ENCODE data around the gene LIAS.

LIAS gene

GRCh38 chr4:39516407-39516966, 57.6 kb downstream of the LIAS start:
- CTCF ChIA-PET = interaction anchor here (0.9 kb wide), 1 partner anchor 14 kb away, joined by 3 read pairs; no protein-coding TSS in a partner anchor

DNA sequence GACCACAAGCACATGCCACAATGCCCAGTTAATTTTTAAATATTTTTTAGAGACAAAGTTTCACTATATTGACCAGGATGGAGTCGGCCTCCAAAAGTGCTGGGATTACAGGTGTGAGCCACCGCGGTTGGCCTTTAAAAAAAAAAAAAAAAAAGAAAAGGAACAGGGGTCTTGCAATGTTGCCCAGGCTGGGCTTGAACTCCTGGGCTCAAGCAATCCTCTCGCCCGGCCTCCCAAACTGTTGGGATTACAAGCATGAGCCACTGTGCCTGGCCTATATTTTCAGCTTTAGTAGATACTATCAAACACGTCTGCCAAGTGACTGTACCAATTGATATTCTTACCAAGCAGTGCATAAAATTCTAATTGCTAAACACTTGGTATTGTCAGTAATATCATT, 59.6 kb downstream of the LIAS start:
- TF ChIP-seq, protein P1, sequence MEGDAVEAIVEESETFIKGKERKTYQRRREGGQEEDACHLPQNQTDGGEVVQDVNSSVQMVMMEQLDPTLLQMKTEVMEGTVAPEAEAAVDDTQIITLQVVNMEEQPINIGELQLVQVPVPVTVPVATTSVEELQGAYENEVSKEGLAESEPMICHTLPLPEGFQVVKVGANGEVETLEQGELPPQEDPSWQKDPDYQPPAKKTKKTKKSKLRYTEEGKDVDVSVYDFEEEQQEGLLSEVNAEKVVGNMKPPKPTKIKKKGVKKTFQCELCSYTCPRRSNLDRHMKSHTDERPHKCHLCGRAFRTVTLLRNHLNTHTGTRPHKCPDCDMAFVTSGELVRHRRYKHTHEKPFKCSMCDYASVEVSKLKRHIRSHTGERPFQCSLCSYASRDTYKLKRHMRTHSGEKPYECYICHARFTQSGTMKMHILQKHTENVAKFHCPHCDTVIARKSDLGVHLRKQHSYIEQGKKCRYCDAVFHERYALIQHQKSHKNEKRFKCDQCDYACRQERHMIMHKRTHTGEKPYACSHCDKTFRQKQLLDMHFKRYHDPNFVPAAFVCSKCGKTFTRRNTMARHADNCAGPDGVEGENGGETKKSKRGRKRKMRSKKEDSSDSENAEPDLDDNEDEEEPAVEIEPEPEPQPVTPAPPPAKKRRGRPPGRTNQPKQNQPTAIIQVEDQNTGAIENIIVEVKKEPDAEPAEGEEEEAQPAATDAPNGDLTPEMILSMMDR (IDR thresholded peaks at IDR 0.05; ENCODE audit: insufficient read depth, low read length, missing control alignments) = no peak
- ChIA-PET CTCF (no interaction called here), POLR2A (no interaction called here)
- no peak for DNase-seq (ENCODE audit: low read depth, low spot score)
- H3K4me3 ChIP-seq (ENCODE audit: low read depth, low read length) = no peak overlapping the region

More at GRCh38 chr4:39516407-39516966, 57.6 kb downstream of the LIAS start:
- POLR2A ChIA-PET = interaction anchor here (0.6 kb wide), 1 partner anchor 11 kb away, joined by 3 read pairs; the partner anchor contains the start of gene UGDH
- TF ChIP-seq, protein P1 (IDR thresholded peaks at IDR 0.05; ENCODE audit: insufficient read depth, low read length, missing control alignments) = no peak
- no peak overlapping the region for H3K4me3 ChIP-seq (ENCODE audit: low read depth, low read length)
- DNase-seq (ENCODE audit: low read depth, low spot score) = no peak

DNA sequence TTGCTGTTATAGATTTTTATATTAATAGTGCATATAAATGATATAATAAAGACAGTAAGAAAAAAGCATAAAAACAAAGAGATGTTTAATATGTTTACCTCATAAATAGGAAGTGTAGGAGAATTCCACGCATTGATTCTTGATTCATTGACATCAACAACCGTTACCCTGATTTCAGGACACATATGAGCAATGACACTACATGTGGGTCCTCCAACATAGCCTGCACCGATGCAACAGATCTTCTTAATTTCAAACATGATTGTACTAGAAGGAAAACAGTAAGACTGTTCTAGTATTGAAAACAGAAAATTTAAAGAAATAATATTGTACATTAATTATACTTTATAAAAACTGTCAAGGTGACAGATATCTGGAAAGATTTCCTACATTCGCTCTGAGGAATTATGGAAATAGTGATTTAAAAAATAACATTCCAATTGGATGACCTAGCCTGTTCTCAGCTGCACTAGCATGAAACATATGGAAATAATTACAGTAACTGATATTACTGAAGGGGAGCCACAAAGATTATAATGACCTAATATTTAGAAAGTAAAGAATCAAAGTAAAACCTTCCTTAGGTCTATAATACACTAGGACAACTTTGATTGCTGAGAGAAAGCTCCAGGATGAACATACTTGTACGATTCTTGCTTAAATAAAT, 62.5 kb downstream of the LIAS start:
- TF ChIP-seq, protein P1 (IDR thresholded peaks at IDR 0.05; ENCODE audit: insufficient read depth, low read length, missing control alignments) = no peak
- POLR2A ChIA-PET = no interaction called here
- peak overlapping the region; percentile 21; the same call in 1 of the 2 replicates for H3K4me3 ChIP-seq (ENCODE audit: low read depth, low read length)
- CTCF ChIA-PET = interaction anchor here (0.5 to 2.0 kb wide), 5 partner anchors 12 to 185 kb away, joined by 3 to 8 read pairs (median 3); no protein-coding TSS in a partner anchor
- DNase-seq (ENCODE audit: low read depth, low spot score) = no peak

GRCh38 chr4:39522068-39522467, 63.2 kb downstream of the LIAS start:
- ChIA-PET CTCF (interaction anchor here (0.5 to 1.3 kb wide), 5 partner anchors 14 to 184 kb away, joined by 3 read pairs; no protein-coding TSS in a partner anchor), POLR2A (no interaction called here)
- no peak overlapping the region; the same call in 1 of the 2 replicates for H3K4me3 ChIP-seq (ENCODE audit: low read depth, low read length)

GRCh38 chr4:39524161-39524957, 65.5 kb downstream of the LIAS start:
- ChIA-PET CTCF (interaction anchor here (1.0 to 5.0 kb wide), 4 partner anchors 12 to 454 kb away, joined by 3 to 21 read pairs (median 6); partner anchors contain the start of gene PDS5A), POLR2A (interaction anchor here (0.6 to 3.7 kb wide), 3 partner anchors 18 to 114 kb away, joined by 3 to 87 read pairs (median 4); partner anchors contain the start of gene SMIM14)
- H3K4me3 ChIP-seq (ENCODE audit: low read depth, low read length) = peak overlapping the region; percentile 6; the same call in 1 of the 2 replicates
- TF ChIP-seq, protein P1 (IDR thresholded peaks at IDR 0.05; ENCODE audit: insufficient read depth, low read length, missing control alignments) = no peak
- no peak for DNase-seq (ENCODE audit: low read depth, low spot score)

More at GRCh38 chr4:39522068-39522467, 63.2 kb downstream of the LIAS start:
- TF ChIP-seq, protein P1 (IDR thresholded peaks at IDR 0.05; ENCODE audit: insufficient read depth, low read length, missing control alignments) = no peak
- DNase-seq (ENCODE audit: low read depth, low spot score) = no peak

Data from AG04449 (cell line).